ENCODE results near the gene UGT1A9.
"Not testable (repeated sequence)": the region's sequence is repeated elsewhere in the genome, so short reads cannot be mapped to it uniquely, and the experiment has no call there.

The UGT1A9 gene

DNA sequence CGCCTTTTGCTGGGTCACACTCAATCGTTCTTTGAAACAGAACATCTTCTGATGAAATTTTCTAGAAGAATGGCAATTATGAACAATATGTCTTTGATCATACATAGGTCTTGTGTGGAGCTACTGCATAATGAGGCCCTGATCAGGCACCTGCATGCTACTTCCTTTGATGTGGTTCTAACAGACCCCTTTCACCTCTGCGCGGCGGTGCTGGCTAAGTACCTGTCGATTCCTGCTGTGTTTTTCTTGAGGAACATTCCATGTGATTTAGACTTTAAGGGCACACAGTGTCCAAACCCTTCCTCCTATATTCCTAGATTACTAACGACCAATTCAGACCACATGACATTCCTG lies 41.5 kb downstream of the UGT1A9 start:
- no peak for DNase-seq (ENCODE audit: low spot score)
- in situ Hi-C loops (cut with MboI; ENCODE audit: low pct_unique_long_range_greater_than_20kb, low sequenced_read_pairs, unreplicated experiment) = loop anchor here (25.0 kb wide), 1 partner anchor 226 kb away; no protein-coding TSS in a partner anchor
- TF ChIP-seq CTCF (IDR thresholded peaks at IDR 0.05; ENCODE audit: extremely low read depth, insufficient read depth, missing control alignments) = no peak

- in situ Hi-C loops (cut with MboI; ENCODE audit: low pct_unique_long_range_greater_than_20kb, low sequenced_read_pairs, unreplicated experiment) = loop anchor here (25.0 kb wide), 1 partner anchor 227 kb away; no protein-coding TSS in a partner anchor
- no peak for TF ChIP-seq CTCF (IDR thresholded peaks at IDR 0.05; ENCODE audit: extremely low read depth, insufficient read depth, missing control alignments)
- DNase-seq (ENCODE audit: low spot score) = no peak
Observed at GRCh38 chr2:233714121-233714520, 42.4 kb downstream of the UGT1A9 start.

DNA sequence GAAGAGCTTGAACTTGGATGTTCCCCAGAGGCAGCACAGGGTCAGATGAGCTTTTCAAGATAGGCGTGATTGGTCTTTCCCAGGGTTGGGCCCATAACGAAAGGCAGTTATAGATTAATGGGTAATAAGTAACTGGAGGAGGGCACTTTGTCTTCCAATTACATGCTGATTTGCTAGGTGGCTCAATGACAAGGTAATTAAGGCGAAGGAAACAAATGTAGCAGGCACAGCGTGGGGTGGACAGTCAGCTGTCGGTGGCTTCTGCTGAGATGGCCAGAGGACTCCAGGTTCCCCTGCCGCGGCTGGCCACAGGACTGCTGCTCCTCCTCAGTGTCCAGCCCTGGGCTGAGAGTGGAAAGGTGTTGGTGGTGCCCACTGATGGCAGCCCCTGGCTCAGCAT lies 46.9 kb downstream of the UGT1A9 start, which contains the start of gene UGT1A4:
Gene UGT1A4 (plus strand): TSS at position 185 of the 400 bp plus-strand sequence. CDS start 85 bp downstream, at position 270.
- no peak for DNase-seq (ENCODE audit: low spot score)
- in situ Hi-C loops (cut with MboI; ENCODE audit: low pct_unique_long_range_greater_than_20kb, low sequenced_read_pairs, unreplicated experiment) = loop anchor here (25.0 kb wide), 1 partner anchor 231 kb away; no protein-coding TSS in a partner anchor
- no peak for TF ChIP-seq CTCF (IDR thresholded peaks at IDR 0.05; ENCODE audit: extremely low read depth, insufficient read depth, missing control alignments)

DNA sequence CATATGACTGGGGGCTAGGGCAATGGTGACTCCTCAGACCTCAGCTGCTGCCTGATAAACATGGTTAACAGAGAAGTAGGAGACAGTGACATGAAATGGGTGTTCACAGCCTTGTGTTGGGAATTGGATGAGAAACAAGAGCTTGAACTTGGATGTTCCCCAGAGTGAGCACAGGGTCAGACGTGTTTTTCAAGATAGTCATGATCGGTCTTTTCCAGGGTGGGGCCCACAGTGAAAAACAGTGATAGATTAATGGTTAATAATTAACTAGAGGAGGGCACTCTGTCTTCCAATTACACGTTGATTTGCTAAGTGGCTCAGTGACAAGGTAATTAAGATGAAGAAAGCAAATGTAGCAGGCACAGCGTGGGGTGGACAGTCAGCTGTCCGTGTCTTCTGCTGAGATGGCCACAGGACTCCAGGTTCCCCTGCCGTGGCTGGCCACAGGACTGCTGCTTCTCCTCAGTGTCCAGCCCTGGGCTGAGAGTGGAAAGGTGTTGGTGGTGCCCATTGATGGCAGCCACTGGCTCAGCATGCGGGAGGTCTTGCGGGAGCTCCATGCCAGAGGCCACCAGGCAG lies 57.1 kb downstream of the UGT1A9 start, which contains the start of gene UGT1A3:
Gene UGT1A3 (plus strand): TSS at position 320 of the 579 bp plus-strand sequence. CDS start 85 bp downstream, at position 405.
- TF ChIP-seq CTCF (IDR thresholded peaks at IDR 0.05; ENCODE audit: extremely low read depth, insufficient read depth, missing control alignments) = no peak
- no peak for DNase-seq (ENCODE audit: low spot score)
- in situ Hi-C loops (cut with MboI; ENCODE audit: low pct_unique_long_range_greater_than_20kb, low sequenced_read_pairs, unreplicated experiment) = no loop called here

GRCh38 chr2:233736868-233737653 lies 65.4 kb downstream of the UGT1A9 start:
- DNase-seq (ENCODE audit: low spot score); in situ Hi-C loops (cut with MboI; ENCODE audit: low pct_unique_long_range_greater_than_20kb, low sequenced_read_pairs, unreplicated experiment): not testable (repeated sequence)

- TF ChIP-seq CTCF (IDR thresholded peaks at IDR 0.05; ENCODE audit: extremely low read depth, insufficient read depth, missing control alignments) = no peak
- no peak for DNase-seq (ENCODE audit: low spot score)
- in situ Hi-C loops (cut with MboI; ENCODE audit: low pct_unique_long_range_greater_than_20kb, low sequenced_read_pairs, unreplicated experiment) = no loop called here
Observed at GRCh38 chr2:233740870-233741269, 69.2 kb downstream of the UGT1A9 start.
